ENCODE results near the gene DENND1B.

Gene DENND1B

DNA sequence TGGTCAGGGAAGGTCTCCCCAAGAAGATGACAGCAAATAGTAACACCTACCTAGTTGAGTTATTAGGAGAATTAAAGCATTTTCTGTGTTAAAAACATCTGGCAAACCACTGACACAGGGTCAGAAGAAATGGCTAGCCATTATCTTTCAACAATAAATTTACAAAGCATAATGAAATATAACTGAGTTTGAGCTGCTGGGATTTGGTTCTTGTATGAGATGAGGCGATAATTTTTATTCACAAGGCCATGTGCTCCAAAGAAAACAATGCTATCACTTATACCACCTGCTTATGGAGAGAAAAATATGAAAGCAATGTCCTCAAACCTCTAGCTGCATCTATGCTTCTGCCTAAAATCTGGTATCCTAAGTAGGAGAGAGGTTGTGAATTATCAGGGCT lies 304.9 kb downstream of the DENND1B start:
- Histone ChIP-seq H3K9me3 (no peaks in the 10 kb centered on the region), H3K36me3 (no peaks in the 10 kb centered on the region), H3K4me1 (peaks cover 41% of the 10 kb centered on the region), H3K4me3 (ENCODE audit: low read depth, low read length) (peak overlapping the region; percentile 31), H3K27me3 (no peaks in the 10 kb centered on the region)
- no peak for DNase-seq
- TF ChIP-seq, protein P1, sequence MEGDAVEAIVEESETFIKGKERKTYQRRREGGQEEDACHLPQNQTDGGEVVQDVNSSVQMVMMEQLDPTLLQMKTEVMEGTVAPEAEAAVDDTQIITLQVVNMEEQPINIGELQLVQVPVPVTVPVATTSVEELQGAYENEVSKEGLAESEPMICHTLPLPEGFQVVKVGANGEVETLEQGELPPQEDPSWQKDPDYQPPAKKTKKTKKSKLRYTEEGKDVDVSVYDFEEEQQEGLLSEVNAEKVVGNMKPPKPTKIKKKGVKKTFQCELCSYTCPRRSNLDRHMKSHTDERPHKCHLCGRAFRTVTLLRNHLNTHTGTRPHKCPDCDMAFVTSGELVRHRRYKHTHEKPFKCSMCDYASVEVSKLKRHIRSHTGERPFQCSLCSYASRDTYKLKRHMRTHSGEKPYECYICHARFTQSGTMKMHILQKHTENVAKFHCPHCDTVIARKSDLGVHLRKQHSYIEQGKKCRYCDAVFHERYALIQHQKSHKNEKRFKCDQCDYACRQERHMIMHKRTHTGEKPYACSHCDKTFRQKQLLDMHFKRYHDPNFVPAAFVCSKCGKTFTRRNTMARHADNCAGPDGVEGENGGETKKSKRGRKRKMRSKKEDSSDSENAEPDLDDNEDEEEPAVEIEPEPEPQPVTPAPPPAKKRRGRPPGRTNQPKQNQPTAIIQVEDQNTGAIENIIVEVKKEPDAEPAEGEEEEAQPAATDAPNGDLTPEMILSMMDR (IDR thresholded peaks at IDR 0.05; ENCODE audit: low read depth, low read length): no peak

DNA sequence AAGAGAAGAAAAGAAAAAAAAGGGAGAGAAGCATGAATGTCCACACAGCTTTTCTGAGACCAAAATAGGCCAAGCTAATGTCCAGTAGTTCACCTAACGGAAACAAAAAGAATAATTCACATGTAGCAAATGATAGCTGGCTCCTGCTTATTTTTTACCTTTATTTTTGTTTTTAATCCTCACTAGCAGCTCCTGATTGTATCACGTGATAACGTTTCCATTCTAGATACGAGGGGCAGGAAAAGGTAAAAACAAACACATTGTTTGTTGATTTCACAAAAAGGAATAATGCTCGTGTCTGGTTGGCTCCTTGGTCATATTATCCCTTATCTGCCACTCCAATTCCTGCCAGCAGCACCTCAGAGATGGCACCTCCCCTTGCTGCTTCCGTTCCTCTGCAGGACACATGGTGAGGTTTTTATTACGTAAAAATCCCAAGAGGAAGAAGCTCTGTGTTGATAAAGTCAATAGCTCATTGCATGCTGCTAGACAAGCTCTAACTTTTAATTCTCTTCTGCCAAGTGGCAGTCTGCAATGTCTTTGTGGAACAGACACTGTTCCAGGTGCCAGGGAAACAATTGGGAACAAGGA lies 305.6 kb downstream of the DENND1B start:
- TF ChIP-seq, protein P1 (IDR thresholded peaks at IDR 0.05; ENCODE audit: low read depth, low read length): 0 out of 2 replicates have a peak, but pooled peaks have one; percentile 6
- peak overlapping the region; percentile 31 for H3K4me3 ChIP-seq (ENCODE audit: low read depth, low read length)
- H3K4me1 ChIP-seq: peaks cover 40% of the 10 kb centered on the region

DNA sequence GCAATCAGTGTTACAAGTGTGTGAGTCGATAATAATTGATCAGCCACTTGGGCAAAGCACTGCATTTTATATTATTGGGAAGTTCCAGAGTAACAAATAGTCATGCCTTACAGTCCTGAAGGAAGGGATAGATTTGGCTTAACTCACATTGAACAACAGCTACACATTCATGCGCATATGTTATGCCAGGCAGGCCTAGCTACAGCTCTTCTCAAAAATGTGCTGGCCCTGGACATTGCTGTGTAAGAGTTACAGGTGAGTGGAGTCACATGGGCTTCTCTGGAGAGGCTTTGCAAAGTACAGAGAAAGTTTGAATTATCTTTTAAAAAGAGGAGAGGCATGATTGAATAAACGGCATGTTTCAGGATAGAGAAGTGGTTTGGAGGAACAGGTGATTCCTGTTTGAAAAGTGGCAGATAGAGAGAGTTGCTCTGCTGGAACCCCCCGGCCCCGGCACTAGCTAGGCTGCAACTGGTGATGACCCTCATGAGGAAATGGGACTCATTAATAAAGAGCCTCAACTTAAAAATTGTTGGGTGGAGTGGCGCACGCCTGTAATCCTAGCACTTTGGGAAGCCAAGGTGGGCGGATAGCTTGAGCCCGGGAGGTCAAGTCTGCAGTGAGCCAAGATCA lies 306.6 kb downstream of the DENND1B start:
- Histone ChIP-seq H3K36me3 (no peaks in the 10 kb centered on the region), H3K9me3 (no peaks in the 10 kb centered on the region), H3K27me3 (no peaks in the 10 kb centered on the region), H3K4me1 (peaks cover 29% of the 10 kb centered on the region), H3K4me3 (ENCODE audit: low read depth, low read length) (no peak overlapping the region)
- TF ChIP-seq, protein P1 (IDR thresholded peaks at IDR 0.05; ENCODE audit: low read depth, low read length): no peak
- no peak for DNase-seq

More for the DNA sequence above, 305.6 kb downstream of the DENND1B start:
- Histone ChIP-seq H3K27me3 (no peaks in the 10 kb centered on the region), H3K9me3 (no peaks in the 10 kb centered on the region), H3K36me3 (no peaks in the 10 kb centered on the region)
- peak; percentile 34 for DNase-seq

DNA sequence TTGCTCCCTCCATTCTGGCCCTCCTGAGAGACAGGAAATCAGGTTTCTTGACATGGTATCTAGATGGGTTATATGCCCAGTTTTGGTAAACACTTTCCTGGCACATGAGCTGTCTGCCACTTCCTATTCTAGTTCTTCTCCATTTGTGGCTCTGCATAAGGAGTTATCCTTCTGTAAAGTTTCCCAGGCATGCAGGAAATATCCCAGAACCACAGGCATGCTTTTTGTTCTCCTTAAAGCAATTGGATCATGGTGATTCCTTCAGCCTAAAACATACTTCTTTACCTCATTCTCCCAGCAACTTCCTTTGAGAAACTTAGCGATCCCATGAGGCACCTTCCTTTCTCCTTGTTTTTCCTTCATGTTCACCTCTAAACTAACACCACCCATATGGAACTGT lies 307.4 kb downstream of the DENND1B start:
- no peak for DNase-seq
- Histone ChIP-seq H3K9me3 (no peaks in the 10 kb centered on the region), H3K4me1 (peaks cover 29% of the 10 kb centered on the region), H3K4me3 (ENCODE audit: low read depth, low read length) (no peak overlapping the region), H3K36me3 (no peaks in the 10 kb centered on the region), H3K27me3 (no peaks in the 10 kb centered on the region)
- TF ChIP-seq, protein P1 (IDR thresholded peaks at IDR 0.05; ENCODE audit: low read depth, low read length): no peak

DNA sequence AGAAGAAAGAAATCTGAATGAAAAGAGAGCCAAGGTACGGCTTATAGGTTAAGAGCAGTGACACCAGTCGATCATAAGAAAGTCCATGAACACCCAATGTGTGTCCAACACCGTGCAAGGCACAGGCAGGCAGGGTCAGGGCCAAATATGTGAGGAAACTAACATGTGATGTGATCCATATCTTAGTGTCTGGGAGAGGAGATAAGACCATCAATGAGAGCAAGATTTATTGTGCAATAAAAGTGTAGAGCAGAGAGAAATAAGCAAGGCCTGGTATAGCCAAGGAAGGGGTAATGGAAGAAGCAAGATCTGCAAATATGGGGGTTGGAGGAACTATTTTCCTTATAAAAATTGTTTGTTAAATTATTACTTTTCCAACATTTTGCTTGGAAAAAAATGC lies 308.5 kb downstream of the DENND1B start:
- no peak for DNase-seq
- Histone ChIP-seq H3K4me3 (ENCODE audit: low read depth, low read length) (no peak overlapping the region), H3K9me3 (no peaks in the 10 kb centered on the region), H3K36me3 (no peaks in the 10 kb centered on the region), H3K27me3 (no peaks in the 10 kb centered on the region), H3K4me1 (peaks cover 23% of the 10 kb centered on the region)
- TF ChIP-seq, protein P1 (IDR thresholded peaks at IDR 0.05; ENCODE audit: low read depth, low read length): no peak
